Stimulated activated CD8-positive, alpha-beta memory T cell treated with anti-CD3 and anti-CD28 coated beads, Interleukin-7, amount 100 ng/mL, for 24 hours (primary cell): ENCODE data around the gene CAPN14.

Experiments used
- DNase-seq: peaks from one replicate; pipeline ENCODE4 v3.0.0-alpha.2; 2020; ENCODE audit warnings: low read depth

The CAPN14 gene

GRCh38 chr2:31243053-31243452 is 25.7 kb upstream of the CAPN14 start:
- no peak for DNase-seq

- DNase-seq = no peak
Observed at GRCh38 chr2:31241625-31242270, 24.4 kb upstream of the CAPN14 start.

- no peak for DNase-seq
Observed at GRCh38 chr2:31240381-31241365, 23.4 kb upstream of the CAPN14 start.

GRCh38 chr2:31239593-31240177 is 22.4 kb upstream of the CAPN14 start:
- no peak for DNase-seq

- no peak for DNase-seq
Observed at GRCh38 chr2:31238906-31239592, 21.7 kb upstream of the CAPN14 start.

GRCh38 chr2:31238126-31238905 is 21.0 kb upstream of the CAPN14 start:
- DNase-seq = no peak

- DNase-seq = no peak
Observed at GRCh38 chr2:31237348-31238017, 20.2 kb upstream of the CAPN14 start.

- DNase-seq = no peak
Observed at GRCh38 chr2:31236433-31237205, 19.3 kb upstream of the CAPN14 start.

GRCh38 chr2:31235504-31235902 is 18.2 kb upstream of the CAPN14 start:
- DNase-seq = no peak

- DNase-seq = no peak
Observed at GRCh38 chr2:31234683-31235503, 17.6 kb upstream of the CAPN14 start.

- peak; percentile 61 for DNase-seq
Observed at GRCh38 chr2:31233741-31234682, 16.7 kb upstream of the CAPN14 start, which contains the start of gene EHD3. EHD3 (plus strand) TSS chr2:31234152; CDS start chr2:31234622, 470 bp downstream.

GRCh38 chr2:31233231-31233630 is 15.9 kb upstream of the CAPN14 start:
- DNase-seq = no peak

GRCh38 chr2:31232586-31232985 is 15.3 kb upstream of the CAPN14 start:
- no peak for DNase-seq

- no peak for DNase-seq
Observed at GRCh38 chr2:31231571-31232302, 14.4 kb upstream of the CAPN14 start.

GRCh38 chr2:31230751-31231150 is 13.4 kb upstream of the CAPN14 start:
- DNase-seq = no peak

GRCh38 chr2:31228717-31229116 is 11.4 kb upstream of the CAPN14 start:
- DNase-seq = no peak

GRCh38 chr2:31227711-31228125 is 10.4 kb upstream of the CAPN14 start:
- no peak for DNase-seq
